Measurements from ENCODE around the gene MTERF2.

Gene MTERF2

GRCh38 chr12:106950591-106950990 is 36.4 kb downstream of the MTERF2 start:
- no peak for DNase-seq

GRCh38 chr12:106947461-106947860 is 39.5 kb downstream of the MTERF2 start:
- no peak for DNase-seq

GRCh38 chr12:106945261-106945851 is 41.6 kb downstream of the MTERF2 start:
- DNase-seq, result no peak

GRCh38 chr12:106942775-106943174 is 44.2 kb downstream of the MTERF2 start:
- DNase-seq, result no peak

GRCh38 chr12:106941481-106942156 is 45.3 kb downstream of the MTERF2 start:
- no peak for DNase-seq

GRCh38 chr12:106934277-106934676 is 52.7 kb downstream of the MTERF2 start:
- no peak for DNase-seq
